CD4-positive, alpha-beta T cell treated with Interleukin-6 for 4 hours (primary cell): ENCODE measurements around the gene SURF6.

Experiments
- DNase-seq: peaks from one replicate; pipeline ENCODE4 v3.0.0-alpha.2; 2020; ENCODE audit warnings: mixed read lengths

Gene SURF6

GRCh38 chr9:133367778-133368177 is 31.8 kb upstream of the SURF6 start:
- DNase-seq = no peak

GRCh38 chr9:133367221-133367620 is 31.2 kb upstream of the SURF6 start:
- DNase-seq = no peak

DNA sequence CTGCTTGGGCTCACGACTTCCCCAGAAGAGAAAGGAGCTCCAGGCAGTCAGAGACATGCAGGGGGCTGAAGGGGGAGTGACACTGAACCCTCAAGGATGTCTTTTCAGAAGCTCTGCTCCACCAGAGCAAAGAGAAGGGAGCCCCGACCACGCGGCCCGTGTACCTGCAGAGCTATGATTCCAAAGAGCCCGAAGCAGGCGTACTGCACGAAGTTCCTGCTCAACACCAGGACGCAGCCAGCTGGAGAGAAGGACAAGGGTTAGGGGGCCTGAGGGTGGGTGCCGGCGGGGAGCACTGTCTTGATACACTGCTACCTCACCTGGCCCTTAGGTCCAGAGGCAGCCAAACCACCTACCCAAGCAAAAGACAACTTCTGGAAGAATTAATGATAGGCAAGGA is 30.4 kb upstream of the SURF6 start:
- no peak for DNase-seq

- DNase-seq = no peak
Measured at GRCh38 chr9:133362359-133363044, 26.5 kb upstream of the SURF6 start.

DNA sequence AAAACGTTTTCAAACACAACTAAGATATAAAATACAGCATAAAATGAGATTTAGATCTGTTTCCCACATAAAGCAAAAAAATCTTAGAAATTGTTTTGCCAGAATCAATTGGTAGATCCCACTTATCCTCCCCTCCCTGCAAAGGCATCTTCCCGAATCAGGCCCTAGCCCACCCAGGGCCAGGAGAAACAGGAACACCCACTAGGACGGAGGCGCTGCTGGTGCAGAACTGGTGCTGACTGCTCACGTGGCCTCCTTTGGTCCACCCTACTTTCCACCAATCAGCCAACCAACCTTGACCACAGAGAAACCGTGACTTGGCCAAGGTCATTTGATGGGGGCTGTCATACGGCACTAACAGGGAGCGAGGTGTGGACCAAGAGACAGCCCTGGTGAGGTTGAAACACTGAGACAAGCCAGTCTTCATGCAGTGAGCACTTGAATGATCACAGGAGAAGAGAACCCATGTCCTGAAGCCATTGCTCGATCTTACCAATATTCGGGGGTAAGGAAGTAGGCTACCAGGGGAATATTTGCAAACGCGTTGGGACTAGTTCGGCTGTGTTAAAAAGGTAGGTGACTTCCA is 25.6 kb upstream of the SURF6 start:
- DNase-seq = no peak

- DNase-seq = no peak
Measured at GRCh38 chr9:133360400-133361393, 24.7 kb upstream of the SURF6 start.

DNA sequence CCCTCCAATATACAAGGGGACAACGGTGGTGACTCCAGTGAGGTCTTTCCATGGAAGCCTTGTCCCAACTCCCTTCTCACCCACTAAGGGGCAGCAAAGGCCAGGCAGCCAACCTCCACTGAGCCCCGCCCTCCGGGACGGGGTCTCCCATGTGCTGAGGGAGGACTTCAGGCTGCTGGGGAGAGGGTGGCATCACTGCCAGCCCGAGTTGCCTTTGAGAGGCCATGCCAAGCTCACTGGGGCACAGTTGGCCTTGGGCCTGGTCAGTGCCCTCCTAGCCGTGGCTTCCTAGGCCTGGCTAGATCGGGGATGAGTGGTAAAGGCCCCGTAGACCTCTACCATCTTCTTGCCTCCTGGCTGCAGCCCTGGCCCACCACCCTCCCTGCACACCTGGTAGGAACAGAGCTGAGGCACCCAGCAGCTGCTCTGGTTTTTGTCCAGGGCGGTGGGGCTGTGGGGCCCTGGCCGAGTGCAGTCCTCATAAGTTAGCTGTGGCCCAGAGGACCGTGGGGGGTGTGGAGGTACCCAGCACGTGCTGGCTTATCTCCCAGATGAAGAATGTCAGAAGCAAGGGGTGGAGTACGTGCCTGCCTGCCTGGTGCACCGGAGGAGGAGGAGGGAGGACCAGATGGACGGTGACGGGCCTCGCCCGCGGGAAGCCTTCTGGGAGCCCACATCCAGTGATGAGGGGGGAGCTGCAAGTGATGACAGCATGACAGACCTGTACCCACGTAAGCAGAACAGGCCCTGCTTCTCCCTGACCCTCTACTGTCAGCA is 23.6 kb upstream of the SURF6 start:
- DNase-seq = peak; percentile 50

- DNase-seq = no peak
Measured at GRCh38 chr9:133357656-133358055, 21.7 kb upstream of the SURF6 start.

GRCh38 chr9:133356391-133357091 is 20.6 kb upstream of the SURF6 start, which contains the start of the genes SURF1 and SURF2:
Gene SURF1, minus strand, starts transcription at chr9:133356487. Its CDS starts 34 bp downstream, at chr9:133356453.
Gene SURF2, plus strand, starts transcription at chr9:133356550. Its CDS starts 43 bp downstream, at chr9:133356593.
- peak; percentile 94 for DNase-seq

DNA sequence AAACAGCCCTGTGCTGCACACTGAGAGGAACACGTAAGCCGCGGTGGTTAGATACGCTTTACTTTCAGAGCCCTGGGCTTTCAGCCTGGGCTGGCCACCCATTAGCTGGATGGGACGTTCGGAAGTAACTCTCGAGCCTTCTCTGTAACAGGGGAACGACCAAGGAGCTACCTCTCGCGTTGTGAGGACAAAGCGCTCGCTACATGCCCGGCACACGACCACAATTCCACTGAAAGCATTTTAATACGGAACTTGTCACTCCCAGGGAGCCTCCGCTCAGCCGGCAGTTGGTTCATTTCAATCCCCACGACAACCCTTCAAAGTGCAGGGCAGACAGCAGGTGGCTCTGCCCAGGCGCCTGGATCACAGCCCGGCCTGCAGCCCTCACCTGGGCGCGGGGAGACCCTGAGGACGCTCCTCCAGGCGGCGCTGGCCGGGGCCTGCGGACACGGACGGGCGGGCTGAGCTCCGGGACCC is 19.9 kb upstream of the SURF6 start:
- DNase-seq = peak; percentile 12

DNA sequence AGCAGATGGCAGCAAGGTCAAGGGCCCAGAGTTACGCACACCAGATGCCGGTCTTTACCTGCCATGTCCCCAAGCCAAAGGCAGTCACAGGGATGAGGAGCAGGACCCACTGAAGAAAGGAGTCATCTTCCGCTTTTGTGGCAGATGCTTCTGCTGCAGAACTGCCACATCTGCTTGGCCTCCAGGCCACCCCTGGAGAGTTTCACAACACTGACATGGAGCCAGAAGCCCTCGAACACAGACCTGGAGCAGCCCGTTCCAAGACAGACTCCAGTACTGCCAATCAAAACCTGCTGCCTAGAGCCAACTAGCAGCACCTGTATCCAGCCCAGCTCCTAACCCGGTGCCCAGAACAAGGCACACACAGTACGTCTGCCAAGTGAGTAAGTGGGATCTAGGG is 18.8 kb upstream of the SURF6 start:
- DNase-seq = no peak

DNA sequence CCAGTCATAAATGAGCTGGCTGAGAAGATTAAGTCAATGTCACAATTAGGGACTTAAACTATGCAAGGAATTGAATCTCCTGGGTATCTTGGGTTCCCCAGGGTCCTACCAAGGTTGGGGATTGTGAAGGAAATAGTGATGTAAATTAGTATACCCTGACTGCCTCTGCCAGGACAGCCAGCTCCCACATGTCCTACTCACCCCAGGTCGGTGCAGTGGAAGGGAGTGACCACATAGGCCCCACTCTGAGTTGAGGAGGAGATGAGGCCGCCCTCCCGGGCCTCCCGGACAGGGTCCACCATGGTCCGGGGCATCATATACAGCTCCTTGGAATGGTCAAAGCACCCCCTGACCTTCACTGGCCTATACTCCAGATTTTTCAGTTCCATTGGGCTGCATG is 17.6 kb upstream of the SURF6 start:
- no peak for DNase-seq

DNA sequence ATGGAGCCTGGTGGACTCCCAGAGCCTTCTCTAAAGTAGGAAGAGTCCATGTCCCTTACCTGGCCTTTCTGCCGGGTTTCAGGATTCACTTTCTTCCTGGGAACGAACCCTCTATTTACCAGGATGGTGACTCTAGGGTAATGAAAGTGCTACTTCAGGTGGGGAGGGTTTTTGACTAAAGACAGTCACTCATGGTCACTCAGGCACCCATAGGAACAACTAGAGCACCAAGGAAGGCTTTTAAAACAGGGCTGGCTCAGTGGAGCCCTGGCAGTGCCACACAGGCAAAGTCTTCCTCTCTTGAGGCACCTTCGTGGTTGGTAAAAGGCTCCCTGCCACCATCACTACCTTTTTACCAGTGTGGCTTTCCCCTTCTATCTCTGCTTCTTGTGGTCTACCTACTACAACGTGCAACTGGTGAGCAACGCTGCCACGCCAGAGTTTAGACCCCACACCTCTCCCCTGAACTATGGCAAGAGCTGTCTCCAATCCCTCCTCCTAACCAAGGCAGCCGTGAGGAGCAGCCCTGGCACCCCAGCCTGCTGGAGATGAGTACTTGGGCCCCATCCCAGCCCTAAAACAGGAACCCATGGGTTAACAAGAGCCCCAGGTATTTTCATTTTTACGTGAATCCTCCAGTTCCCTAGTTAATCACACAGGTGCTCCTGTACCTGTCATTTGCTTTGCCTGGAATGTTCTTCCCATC is 16.8 kb upstream of the SURF6 start:
- DNase-seq = no peak

- peak; percentile 45 for DNase-seq
Measured at GRCh38 chr9:133351908-133352634, 16.1 kb upstream of the SURF6 start.

- DNase-seq = no peak
Measured at GRCh38 chr9:133351526-133351907, 15.5 kb upstream of the SURF6 start.

DNA sequence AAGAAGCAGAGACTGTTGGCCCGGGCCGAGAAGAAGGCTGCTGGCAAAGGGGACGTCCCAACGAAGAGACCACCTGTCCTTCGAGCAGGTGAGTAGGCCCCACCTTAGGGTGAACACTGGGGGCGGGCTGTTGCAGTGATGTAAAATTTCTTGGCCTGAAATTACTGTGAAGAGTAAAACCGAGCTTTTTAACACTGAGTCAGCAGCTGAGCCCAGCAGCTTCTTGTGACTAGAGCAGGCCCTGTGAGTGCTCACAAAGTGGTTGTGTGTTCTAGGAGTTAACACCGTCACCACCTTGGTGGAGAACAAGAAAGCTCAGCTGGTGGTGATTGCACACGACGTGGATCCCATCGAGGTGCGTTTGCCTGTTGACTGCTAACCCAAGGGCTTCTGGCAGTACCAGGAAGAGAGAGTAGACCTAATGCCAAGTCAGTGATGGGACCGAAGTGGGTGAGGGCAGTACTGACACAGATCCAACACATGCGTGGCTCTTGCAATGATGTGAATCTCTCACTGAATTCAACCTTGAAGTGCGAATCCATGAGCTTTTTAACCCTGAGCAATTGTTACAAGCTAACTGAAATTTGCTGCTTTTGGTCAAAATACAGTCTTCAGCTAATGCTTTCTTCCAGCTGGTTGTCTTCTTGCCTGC is 14.1 kb upstream of the SURF6 start:
- no peak for DNase-seq

DNA sequence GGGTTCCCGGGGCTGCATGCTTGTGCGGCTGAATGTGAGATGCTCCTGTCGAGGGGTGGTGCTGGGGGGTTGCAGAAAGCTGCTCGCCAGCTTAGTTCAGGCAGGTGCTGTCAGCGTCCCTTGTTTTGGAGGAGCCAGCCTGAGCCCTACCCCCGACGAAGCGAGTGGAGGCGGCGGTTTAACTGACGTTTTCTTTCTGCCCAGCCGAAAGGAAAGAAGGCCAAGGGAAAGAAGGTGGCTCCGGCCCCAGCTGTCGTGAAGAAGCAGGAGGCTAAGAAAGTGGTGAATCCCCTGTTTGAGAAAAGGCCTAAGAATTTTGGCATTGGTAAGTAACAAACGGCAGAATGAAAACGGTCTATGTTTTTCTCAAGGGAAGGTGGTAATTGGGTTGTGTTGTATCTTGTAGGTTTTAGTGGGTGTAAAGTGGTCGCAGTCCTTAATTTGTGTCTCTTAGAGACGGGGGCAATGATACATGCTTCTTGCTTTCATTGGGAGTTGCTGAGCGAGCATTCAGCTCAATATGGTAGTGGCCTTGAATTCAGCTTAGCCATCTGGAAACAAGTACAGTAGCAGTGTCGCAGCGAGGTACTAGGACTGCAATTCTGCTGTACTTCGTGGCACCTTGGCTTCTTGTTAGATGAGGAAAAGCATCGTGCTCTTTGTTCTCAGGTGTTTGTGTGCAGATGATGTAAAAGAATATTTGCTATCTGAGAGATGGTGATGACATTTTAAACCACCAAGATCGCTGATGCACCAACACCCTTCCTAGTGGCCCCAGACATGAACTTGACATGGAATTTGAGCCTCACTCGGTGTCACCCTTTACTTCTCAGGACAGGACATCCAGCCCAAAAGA is 13.0 kb upstream of the SURF6 start:
- DNase-seq = no peak

DNA sequence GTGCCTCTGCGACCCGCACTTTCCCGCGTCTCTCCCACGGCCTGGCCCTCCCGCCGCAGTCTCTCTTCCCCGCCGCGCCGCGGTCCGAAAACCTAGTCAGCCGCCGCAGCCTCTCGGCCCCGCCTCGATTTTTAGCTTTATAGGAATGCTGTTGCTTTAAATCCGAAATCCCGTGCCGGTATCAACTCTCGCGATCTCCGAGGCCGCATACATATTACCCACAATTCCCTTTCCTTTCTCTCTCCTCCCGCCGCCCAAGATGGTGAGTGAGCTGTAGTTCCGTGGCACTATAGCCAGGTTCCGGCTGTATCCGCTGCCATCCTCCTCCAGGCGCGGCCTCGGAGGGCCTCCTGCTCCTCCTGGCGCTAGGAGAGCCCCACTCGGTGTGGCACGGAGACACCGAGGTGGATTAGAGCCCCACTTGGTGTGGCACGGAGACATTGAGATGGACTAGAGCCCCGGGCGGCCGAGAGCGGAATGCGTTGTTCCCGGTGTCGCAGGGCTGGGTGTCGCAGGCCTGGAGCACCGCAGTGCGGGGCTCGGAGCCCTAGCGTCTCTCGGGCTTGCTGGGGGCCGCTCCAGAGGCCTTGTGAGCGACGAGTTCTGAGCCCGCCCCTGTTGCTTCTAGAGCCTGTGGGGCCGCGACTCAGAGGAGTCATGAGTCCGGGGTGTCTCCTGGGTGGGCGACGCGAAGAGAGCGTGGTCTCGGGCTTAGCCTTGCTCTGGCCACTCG is 12.2 kb upstream of the SURF6 start, which contains the start of the genes MED22 and RPL7A:
Gene MED22, minus strand, starts transcription at position 147 of the 733 bp plus-strand sequence. CDS start 1,469 bp downstream, outside the sequence.
Gene RPL7A, plus strand, starts transcription at position 234 of the 733 bp plus-strand sequence. Its CDS starts 26 bp downstream, at position 260.
- DNase-seq = peak; percentile 93
